GM13977 (cell line): Measurements from ENCODE around the gene TXNDC11.

ENCODE experiments used
- DNase-seq: peaks from one replicate; pipeline ENCODE4 v3.0.0; 2012; ENCODE audit warnings: low spot score
- in situ Hi-C: fragments of 300-500 bp; cut with MboI; formaldehyde crosslinking; loops from one replicate; pipeline ENCODE4 v1.12.0; 2022; ENCODE audit warnings: low sequenced_read_pairs, low pct_unique_long_range_greater_than_20kb, mixed read lengths, inconsistent platforms; ENCODE audit not compliant: unreplicated experiment
- TF ChIP-seq, protein P1 (sequence below): IDR thresholded peaks from 2 replicates; pipeline ENCODE4 v1.5.1; 2012; ENCODE audit warnings: mild to moderate bottlenecking, control low read depth; ENCODE audit not compliant: insufficient read depth; ENCODE audit errors: extremely low read depth, missing control alignments

The TXNDC11 gene

DNA sequence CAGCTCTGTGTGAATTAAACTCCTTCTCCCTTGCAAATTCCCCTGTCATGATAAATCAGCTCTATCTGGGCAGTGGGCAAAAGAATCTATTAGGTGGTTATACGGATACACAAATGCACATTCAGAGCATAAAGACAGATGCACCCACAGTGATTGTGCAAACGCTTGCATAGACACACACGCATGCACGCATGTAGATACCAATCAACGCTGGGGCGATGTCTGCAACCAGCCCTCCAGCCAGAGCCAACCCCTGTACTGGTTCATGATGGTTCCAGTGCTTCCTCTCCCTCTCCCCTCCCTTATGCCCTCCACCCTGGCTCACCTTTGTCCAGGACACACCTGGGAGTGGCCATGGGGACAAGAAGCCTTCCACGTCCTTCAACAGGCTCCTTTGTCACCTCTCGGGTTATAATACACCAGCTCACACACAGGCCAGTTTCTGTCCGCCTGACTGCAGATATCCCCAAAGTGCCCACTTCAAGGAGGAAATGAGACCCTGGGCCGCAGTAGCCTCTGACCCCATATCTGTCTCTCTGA, 107.5 kb downstream of the TXNDC11 start:
- TF ChIP-seq, protein P1, sequence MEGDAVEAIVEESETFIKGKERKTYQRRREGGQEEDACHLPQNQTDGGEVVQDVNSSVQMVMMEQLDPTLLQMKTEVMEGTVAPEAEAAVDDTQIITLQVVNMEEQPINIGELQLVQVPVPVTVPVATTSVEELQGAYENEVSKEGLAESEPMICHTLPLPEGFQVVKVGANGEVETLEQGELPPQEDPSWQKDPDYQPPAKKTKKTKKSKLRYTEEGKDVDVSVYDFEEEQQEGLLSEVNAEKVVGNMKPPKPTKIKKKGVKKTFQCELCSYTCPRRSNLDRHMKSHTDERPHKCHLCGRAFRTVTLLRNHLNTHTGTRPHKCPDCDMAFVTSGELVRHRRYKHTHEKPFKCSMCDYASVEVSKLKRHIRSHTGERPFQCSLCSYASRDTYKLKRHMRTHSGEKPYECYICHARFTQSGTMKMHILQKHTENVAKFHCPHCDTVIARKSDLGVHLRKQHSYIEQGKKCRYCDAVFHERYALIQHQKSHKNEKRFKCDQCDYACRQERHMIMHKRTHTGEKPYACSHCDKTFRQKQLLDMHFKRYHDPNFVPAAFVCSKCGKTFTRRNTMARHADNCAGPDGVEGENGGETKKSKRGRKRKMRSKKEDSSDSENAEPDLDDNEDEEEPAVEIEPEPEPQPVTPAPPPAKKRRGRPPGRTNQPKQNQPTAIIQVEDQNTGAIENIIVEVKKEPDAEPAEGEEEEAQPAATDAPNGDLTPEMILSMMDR: no peak
- in situ Hi-C loops: no loop called here

DNA sequence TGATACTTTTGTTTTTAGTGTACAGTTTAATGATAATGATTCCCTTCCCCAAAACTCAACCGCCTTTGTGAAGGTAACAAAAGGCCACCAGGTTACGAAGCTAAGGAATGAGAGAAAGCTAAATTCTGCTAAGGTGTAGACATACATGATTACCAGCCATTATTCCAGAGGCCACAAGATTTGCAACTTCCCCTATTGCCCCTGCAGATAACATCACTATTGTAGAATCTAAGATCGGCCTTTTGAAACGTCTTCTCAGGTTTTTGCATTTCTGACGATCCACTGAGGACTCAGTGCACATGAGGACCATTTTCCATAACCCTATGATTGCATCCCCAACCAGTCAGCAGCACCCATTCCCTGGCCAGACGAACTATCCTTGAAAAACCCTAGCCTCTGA, 108.3 kb downstream of the TXNDC11 start:
- no peak for DNase-seq
- in situ Hi-C loops: no loop called here
- TF ChIP-seq, protein P1: no peak

More for the DNA sequence above, 107.5 kb downstream of the TXNDC11 start:
- no peak for DNase-seq

DNA sequence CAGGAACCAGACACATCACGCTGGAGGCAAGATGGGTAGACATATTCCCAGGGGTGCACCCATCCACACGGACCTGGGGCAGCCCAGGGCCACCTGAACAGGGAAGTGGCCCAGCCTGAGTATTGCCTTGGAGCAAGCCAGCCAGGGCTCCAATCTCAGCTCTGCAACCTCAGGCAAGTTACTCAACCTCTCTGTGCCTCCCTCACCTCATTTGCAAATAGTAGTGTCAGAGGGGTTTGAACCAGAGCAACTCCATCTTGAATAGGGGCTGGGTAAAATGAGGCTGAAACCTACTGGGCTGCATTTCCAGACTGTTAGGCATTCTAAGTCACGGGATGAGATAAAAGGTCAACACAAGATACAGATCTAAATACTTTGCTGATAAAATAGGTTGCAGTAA, 109.5 kb downstream of the TXNDC11 start:
- TF ChIP-seq, protein P1: no peak
- DNase-seq: no peak
- in situ Hi-C loops: no loop called here

DNA sequence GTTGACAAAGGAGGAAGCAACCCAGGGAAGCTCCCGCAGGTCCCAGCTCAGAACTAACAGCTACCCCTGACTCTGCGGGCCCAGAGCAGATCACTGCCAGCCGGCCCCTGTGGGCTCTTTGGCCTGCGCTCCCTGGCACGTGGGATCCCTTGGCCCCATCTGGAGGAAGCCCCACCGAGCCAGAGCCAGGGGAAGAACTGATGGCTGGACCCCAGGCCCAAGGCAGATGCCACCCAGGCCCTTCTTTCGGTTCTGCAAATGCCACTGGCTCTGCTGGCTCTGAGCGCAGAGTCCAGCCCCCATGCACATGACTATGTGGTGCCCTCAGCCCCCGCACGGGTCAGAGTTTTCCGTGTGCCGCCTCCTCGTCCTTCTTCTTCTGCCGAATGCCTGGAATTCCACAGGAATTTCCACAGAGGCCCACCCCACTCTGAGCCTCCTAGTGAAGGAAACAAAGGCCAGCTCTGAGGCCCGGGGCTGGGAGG, 110.2 kb downstream of the TXNDC11 start:
- in situ Hi-C loops: no loop called here
- TF ChIP-seq, protein P1: no peak
- DNase-seq: no peak

DNA sequence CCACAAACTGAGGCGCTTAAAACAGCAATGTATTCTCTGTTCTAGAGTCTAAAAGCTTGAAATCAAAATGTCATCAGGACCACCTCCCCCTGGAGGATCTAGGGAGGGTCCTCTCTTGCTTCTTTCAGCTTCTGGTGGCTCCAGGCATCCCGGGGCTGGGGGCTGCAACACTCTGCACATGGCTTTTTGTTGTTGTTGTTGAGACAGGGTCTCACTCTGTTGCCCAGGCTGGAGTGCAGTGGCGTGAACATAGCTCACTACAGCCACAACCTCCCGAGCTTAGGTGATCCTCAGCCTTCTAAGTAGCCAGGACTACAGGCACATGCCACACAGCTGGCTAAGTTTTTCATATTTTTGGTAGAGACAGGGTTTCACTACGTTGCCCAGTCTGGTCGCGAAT, 111.4 kb downstream of the TXNDC11 start:
- DNase-seq: no peak
- in situ Hi-C loops: no loop called here
- TF ChIP-seq, protein P1: no peak

DNA sequence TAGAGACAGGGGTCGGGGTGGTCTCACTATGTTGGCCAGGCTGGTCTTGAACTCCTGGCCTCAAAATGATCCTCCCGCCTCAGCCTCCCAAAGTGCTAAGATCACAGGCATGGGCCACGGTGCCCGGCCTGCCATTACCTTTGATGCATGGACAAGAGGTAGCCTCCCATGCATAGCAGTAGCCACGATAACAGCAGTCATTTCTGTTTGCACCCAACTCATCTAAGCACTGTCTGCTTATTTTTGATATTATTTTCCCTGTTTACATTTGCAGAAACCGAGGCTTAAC, 111.9 kb downstream of the TXNDC11 start:
- no peak for DNase-seq
- TF ChIP-seq, protein P1: no peak
- in situ Hi-C loops: no loop called here
